ENCODE results near the gene PPP1R14B. TPM values are rescaled to one million over a fixed set of nuclear protein-coding genes. Genes with fewer than 3 reads are reported as not detected.

Gene PPP1R14B
- total and polyA plus RNA-seq, 2 of the 13 experiments (the other 11 are each of a cell fraction or from before 2014, with no cell fraction given), result 110 to 148 TPM

DNA sequence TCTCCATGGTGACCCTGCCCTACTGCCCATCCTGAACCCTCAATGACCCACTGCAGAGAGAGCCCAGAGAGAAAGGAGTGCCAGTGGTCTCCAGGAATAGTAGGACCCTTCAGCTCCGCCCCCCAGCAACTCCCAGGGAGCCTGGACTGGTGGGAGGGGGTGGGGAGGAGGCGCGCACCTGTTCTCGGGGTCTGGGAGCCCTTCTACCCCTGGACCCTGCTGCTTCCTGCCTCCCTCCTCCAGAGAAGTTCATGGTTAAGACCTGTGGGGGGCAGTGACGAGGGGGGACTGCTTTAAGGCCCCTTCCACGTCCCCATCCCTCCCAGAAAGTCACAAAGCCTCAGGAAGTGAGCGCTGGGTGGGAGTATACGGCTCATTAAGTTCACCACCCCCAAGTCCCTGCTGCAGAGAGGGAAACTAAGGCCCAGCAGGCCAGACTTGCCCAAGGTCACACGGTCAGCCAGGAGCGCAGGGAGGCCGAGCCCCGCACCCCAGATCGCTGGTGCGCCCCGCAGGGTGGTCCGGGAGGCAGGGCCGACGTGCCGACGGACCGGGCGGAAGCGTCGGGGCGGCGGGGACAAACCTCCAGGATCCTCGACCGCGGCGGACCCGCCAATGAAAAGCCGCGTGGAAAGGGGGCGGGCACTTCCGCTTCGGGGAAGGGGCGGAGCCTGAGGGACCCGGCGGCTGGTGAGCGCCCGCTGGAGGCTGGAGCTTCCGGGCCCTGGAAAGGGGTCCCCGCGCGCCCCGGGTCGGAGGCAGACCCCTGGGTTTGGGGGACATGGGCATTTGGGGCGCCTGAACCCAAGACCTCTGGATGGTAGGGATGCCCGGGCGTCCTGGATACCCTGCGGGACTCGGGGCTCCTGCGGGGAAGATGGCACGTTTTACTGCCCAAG lies 20.9 kb downstream of the PPP1R14B start, which contains the start of the genes NUDT22 and TRPT1 (continued):
- TF ChIP-seq, protein P1, sequence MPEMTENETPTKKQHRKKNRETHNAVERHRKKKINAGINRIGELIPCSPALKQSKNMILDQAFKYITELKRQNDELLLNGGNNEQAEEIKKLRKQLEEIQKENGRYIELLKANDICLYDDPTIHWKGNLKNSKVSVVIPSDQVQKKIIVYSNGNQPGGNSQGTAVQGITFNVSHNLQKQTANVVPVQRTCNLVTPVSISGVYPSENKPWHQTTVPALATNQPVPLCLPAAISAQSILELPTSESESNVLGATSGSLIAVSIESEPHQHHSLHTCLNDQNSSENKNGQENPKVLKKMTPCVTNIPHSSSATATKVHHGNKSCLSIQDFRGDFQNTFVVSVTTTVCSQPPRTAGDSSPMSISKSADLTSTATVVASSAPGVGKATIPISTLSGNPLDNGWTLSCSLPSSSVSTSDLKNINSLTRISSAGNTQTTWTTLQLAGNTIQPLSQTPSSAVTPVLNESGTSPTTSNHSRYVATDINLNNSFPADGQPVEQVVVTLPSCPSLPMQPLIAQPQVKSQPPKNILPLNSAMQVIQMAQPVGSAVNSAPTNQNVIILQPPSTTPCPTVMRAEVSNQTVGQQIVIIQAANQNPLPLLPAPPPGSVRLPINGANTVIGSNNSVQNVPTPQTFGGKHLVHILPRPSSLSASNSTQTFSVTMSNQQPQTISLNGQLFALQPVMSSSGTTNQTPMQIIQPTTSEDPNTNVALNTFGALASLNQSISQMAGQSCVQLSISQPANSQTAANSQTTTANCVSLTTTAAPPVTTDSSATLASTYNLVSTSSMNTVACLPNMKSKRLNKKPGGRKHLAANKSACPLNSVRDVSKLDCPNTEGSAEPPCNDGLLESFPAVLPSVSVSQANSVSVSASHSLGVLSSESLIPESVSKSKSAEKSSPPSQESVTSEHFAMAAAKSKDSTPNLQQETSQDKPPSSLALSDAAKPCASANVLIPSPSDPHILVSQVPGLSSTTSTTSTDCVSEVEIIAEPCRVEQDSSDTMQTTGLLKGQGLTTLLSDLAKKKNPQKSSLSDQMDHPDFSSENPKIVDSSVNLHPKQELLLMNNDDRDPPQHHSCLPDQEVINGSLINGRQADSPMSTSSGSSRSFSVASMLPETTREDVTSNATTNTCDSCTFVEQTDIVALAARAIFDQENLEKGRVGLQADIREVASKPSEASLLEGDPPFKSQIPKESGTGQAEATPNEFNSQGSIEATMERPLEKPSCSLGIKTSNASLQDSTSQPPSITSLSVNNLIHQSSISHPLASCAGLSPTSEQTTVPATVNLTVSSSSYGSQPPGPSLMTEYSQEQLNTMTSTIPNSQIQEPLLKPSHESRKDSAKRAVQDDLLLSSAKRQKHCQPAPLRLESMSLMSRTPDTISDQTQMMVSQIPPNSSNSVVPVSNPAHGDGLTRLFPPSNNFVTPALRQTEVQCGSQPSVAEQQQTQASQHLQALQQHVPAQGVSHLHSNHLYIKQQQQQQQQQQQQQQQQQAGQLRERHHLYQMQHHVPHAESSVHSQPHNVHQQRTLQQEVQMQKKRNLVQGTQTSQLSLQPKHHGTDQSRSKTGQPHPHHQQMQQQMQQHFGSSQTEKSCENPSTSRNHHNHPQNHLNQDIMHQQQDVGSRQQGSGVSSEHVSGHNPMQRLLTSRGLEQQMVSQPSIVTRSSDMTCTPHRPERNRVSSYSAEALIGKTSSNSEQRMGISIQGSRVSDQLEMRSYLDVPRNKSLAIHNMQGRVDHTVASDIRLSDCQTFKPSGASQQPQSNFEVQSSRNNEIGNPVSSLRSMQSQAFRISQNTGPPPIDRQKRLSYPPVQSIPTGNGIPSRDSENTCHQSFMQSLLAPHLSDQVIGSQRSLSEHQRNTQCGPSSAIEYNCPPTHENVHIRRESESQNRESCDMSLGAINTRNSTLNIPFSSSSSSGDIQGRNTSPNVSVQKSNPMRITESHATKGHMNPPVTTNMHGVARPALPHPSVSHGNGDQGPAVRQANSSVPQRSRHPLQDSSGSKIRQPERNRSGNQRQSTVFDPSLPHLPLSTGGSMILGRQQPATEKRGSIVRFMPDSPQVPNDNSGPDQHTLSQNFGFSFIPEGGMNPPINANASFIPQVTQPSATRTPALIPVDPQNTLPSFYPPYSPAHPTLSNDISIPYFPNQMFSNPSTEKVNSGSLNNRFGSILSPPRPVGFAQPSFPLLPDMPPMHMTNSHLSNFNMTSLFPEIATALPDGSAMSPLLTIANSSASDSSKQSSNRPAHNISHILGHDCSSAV (CRISPR knock-in tag; IDR thresholded peaks at IDR 0.05; ENCODE audit: borderline replicate concordance), result no peak
- TF ChIP-seq, protein P2, sequence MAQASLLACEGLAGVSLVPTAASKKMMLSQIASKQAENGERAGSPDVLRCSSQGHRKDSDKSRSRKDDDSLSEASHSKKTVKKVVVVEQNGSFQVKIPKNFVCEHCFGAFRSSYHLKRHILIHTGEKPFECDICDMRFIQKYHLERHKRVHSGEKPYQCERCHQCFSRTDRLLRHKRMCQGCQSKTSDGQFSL (CRISPR knock-in tag; IDR thresholded peaks at IDR 0.05), result no peak
- TF ChIP-seq, protein P3, sequence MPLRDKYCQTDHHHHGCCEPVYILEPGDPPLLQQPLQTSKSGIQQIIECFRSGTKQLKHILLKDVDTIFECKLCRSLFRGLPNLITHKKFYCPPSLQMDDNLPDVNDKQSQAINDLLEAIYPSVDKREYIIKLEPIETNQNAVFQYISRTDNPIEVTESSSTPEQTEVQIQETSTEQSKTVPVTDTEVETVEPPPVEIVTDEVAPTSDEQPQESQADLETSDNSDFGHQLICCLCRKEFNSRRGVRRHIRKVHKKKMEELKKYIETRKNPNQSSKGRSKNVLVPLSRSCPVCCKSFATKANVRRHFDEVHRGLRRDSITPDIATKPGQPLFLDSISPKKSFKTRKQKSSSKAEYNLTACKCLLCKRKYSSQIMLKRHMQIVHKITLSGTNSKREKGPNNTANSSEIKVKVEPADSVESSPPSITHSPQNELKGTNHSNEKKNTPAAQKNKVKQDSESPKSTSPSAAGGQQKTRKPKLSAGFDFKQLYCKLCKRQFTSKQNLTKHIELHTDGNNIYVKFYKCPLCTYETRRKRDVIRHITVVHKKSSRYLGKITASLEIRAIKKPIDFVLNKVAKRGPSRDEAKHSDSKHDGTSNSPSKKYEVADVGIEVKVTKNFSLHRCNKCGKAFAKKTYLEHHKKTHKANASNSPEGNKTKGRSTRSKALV (CRISPR knock-in tag; IDR thresholded peaks at IDR 0.05), result peak; percentile 22
- no peak for TF ChIP-seq SOX13 (IDR thresholded peaks at IDR 0.05)
- peak in 1 of 2 experiments; percentile 13; a peak in 1 of 4 replicates for TF ChIP-seq SOX13 (CRISPR knock-in tag; conservative IDR thresholded peaks at IDR 0.05 in 1 of 2, IDR thresholded peaks at IDR 0.05 in 1 of 2)
- no peak for TF ChIP-seq NCOA5 (CRISPR knock-in tag; IDR thresholded peaks at IDR 0.05)
- peak; percentile 85 for TF ChIP-seq THAP11 (CRISPR knock-in tag; IDR thresholded peaks at IDR 0.05)
- TF ChIP-seq AGO2 (optimal IDR thresholded peaks at IDR 0.05; ENCODE audit: low read depth, low read length), result no peak
- peak; percentile 87; the same call in 1 of the 2 replicates for TF ChIP-seq ZNF33A (CRISPR knock-in tag; IDR thresholded peaks at IDR 0.05; ENCODE audit: borderline replicate concordance)
- TF ChIP-seq NFYB (CRISPR knock-in tag; IDR thresholded peaks at IDR 0.05), result peak; percentile 84
- TF ChIP-seq ZKSCAN8 (CRISPR knock-in tag; IDR thresholded peaks at IDR 0.05; ENCODE audit: borderline replicate concordance), result peak; percentile 28; the same call in 1 of the 2 replicates
- TF ChIP-seq GTF2F1 (IDR thresholded peaks at IDR 0.05; ENCODE audit: low read length), result no peak
- no peak for TF ChIP-seq MBD4 (IDR thresholded peaks at IDR 0.05; ENCODE audit: borderline replicate concordance, low read length)
- no peak for TF ChIP-seq SMC3 (IDR thresholded peaks at IDR 0.05; ENCODE audit: low read length)
- TF ChIP-seq IKZF1 (IDR thresholded peaks at IDR 0.05), result no peak
- TF ChIP-seq, protein P4, sequence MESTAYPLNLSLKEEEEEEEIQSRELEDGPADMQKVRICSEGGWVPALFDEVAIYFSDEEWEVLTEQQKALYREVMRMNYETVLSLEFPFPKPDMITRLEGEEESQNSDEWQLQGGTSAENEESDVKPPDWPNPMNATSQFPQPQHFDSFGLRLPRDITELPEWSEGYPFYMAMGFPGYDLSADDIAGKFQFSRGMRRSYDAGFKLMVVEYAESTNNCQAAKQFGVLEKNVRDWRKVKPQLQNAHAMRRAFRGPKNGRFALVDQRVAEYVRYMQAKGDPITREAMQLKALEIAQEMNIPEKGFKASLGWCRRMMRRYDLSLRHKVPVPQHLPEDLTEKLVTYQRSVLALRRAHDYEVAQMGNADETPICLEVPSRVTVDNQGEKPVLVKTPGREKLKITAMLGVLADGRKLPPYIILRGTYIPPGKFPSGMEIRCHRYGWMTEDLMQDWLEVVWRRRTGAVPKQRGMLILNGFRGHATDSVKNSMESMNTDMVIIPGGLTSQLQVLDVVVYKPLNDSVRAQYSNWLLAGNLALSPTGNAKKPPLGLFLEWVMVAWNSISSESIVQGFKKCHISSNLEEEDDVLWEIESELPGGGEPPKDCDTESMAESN (CRISPR knock-in tag; conservative IDR thresholded peaks at IDR 0.05), result peak; percentile 53; the same call in 1 of the 2 replicates
- 0 out of 2 replicates have a peak, but pooled peaks have one; percentile 25 for TF ChIP-seq PCBP1 (IDR thresholded peaks at IDR 0.05; ENCODE audit: borderline replicate concordance, low read depth, low read length)

Data from HepG2 (cell line).